H1 (cell line): ENCODE results near the gene ACP2. TPM values are rescaled to one million over a fixed set of nuclear protein-coding genes. Genes with fewer than 3 reads are reported as not detected.

Experiments used
- TCF12 ChIP-seq: IDR thresholded peaks from 2 replicates; pipeline ENCODE4 v1.6.1; 2011; ENCODE audit warnings: low read depth, mild to moderate bottlenecking, low read length
- polyA plus RNA-seq, 7 experiments: library from polyadenylated mRNA; depleted of rRNA in 3 of 7; stranded (reverse) in 5 of 7; unstranded in 2 of 7; fragments of >200 nt in 5 of 7; fragments of 200-250 nt in 2 of 7; gene quantifications; 1 replicate in 5 of 7; 2 replicates in 1 of 7; 4 replicates in 1 of 7; pipeline versions ENCODE4 v1.2.1 to v1.2.3, GENCODE V29; 2011 to 2013; ENCODE audit warnings: missing spikeins in 2 of 7, mixed read lengths in 2 of 7
- total RNA-seq: library from RNA; stranded (reverse); fragmentation: NEBNext Ultra II Directional; extraction: Animal tissue kit (Norgen Biotek cat#: 25700); gene quantifications from 2 replicates; pipeline ENCODE4 v1.2.1, GENCODE V29; 2021
- TF ChIP-seq, protein P1 (sequence below): IDR thresholded peaks from 2 replicates; pipeline ENCODE4 v1.6.1; 2011; ENCODE audit warnings: low read depth, mild to moderate bottlenecking, low read length; ENCODE audit not compliant: insufficient read depth

The ACP2 gene
- total and polyA plus RNA-seq, 2 of the 8 experiments (the other 6 are each of a cell fraction or from before 2014, with no cell fraction given) = 17.8 to 19.8 TPM

DNA sequence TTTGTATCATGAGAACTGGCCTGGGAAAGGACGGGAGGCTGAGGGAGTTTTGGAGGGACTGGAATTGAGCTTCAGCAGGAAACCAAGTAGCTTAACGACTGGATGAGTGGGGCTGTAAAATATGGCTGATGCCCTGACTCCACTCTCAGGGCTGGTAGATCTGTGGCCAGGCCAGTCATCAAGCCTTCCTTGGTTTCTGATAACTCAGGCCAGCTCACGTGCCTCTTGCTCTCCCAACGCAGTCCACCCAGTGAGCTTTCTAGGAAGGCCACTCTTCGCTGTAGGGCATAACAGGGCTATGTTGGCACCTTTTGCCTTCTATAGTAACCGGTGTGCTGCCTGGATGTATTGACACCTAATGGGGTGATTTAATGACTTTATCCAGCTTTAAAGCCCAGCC lies 15.5 kb upstream of the ACP2 start (continued):
- TF ChIP-seq, protein P1, sequence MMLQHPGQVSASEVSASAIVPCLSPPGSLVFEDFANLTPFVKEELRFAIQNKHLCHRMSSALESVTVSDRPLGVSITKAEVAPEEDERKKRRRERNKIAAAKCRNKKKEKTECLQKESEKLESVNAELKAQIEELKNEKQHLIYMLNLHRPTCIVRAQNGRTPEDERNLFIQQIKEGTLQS = no peak
- no peak for TF ChIP-seq TCF12
